Measurements from ENCODE around the gene C5orf46. TPM values are rescaled to one million over a fixed set of nuclear protein-coding genes. Genes with fewer than 3 reads are reported as not detected.

The C5orf46 gene
- total RNA-seq, 1 donor from 2014 or later = 22.6 TPM

DNA sequence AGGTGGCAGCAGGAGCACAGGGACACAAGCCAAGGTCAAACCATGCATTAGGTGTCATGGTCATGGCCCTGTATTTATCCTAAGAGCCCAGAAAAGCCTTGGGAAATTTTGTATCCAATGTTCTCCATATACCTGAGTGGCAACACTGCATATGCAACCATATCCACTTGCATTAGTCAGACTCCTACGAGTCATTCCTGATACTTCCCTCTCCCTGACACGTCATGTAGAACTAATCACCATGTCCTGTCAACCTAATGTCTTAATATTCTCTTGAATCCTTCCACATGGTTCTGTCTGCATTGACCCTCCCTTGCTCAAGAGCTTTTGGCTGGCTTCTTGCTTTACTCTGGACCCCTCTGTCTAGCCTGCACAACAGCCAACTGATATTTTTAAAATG, 18.4 kb downstream of the C5orf46 start:
- H3K4me3 Mint-ChIP-seq (ENCODE audit: unreplicated experiment) = no peak overlapping the region
- no peak for FAIRE-seq

DNA sequence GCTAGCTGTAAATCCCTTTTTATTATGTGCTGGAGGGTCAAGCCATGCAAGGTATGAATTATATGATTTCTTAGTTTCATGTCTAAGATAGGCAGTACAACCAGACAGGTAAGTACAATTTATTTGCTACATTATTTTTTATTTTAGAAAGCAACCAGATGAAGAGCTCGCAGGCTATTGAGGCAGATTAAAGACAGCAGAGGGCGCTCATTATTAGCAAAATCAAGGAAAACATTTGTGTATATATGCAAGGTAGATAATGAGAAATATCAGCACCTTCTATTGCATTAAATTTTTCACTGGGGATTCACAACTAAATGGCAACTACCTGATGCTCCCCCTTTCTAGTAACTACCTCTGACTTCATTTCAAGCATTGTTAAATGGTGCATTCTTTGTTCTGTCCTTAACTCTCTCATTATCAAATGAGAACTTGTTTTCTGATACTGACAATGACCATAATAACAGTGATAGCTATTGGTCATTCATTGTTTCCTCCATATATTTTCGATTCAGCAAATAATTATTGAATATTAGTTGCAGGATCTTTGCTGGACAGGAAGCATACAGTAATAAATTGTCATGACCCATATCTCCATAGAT, 19.2 kb downstream of the C5orf46 start:
- FAIRE-seq (no peak), DNase-seq (ENCODE audit: low read depth) (no peak)
- Histone ChIP-seq H2AFZ (ENCODE audit: low read depth, low read length) (no peak overlapping the region), H3K36me3 (ENCODE audit: insufficient read depth, low read length) (no peaks in the 10 kb centered on the region), H3K9me3 (ENCODE audit: insufficient read depth, low read depth, low read length) (no peaks in the 10 kb centered on the region), H3K79me2 (ENCODE audit: insufficient read depth, low read length) (no peaks in the 10 kb centered on the region), H3K27ac (ENCODE audit: low read depth, low read length) (no peak overlapping the region), H3K4me1 (ENCODE audit: insufficient read depth, low read length) (peaks cover 7% of the 10 kb centered on the region), H3K27me3 (ENCODE audit: insufficient read depth, low read length) (no peaks in the 10 kb centered on the region), H4K20me1 (ENCODE audit: insufficient read depth, low read length) (no peaks in the 10 kb centered on the region), H3K4me2 (ENCODE audit: low read length) (no peak overlapping the region), H3K4me3 (ENCODE audit: insufficient read depth, low read depth, low read length) (no peak overlapping the region), H3K9ac (ENCODE audit: low read length) (no peak overlapping the region)
- Mint-ChIP-seq H3K36me3 (ENCODE audit: low read depth, unreplicated experiment) (peaks cover 9% of the 10 kb centered on the region), H3K9me3 (ENCODE audit: unreplicated experiment) (no peaks in the 10 kb centered on the region), H3K4me3 (ENCODE audit: unreplicated experiment) (no peak overlapping the region), H3K4me1 (ENCODE audit: low read depth, unreplicated experiment) (peaks cover 14% of the 10 kb centered on the region), H3K27me3 (ENCODE audit: low read depth, unreplicated experiment) (no peaks in the 10 kb centered on the region), H3K27ac (ENCODE audit: unreplicated experiment) (no peak overlapping the region)
- TF ChIP-seq, protein P1, sequence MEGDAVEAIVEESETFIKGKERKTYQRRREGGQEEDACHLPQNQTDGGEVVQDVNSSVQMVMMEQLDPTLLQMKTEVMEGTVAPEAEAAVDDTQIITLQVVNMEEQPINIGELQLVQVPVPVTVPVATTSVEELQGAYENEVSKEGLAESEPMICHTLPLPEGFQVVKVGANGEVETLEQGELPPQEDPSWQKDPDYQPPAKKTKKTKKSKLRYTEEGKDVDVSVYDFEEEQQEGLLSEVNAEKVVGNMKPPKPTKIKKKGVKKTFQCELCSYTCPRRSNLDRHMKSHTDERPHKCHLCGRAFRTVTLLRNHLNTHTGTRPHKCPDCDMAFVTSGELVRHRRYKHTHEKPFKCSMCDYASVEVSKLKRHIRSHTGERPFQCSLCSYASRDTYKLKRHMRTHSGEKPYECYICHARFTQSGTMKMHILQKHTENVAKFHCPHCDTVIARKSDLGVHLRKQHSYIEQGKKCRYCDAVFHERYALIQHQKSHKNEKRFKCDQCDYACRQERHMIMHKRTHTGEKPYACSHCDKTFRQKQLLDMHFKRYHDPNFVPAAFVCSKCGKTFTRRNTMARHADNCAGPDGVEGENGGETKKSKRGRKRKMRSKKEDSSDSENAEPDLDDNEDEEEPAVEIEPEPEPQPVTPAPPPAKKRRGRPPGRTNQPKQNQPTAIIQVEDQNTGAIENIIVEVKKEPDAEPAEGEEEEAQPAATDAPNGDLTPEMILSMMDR (IDR thresholded peaks at IDR 0.05; ENCODE audit: insufficient read depth, low read depth, low read length) = peak; percentile 41
- TF ChIP-seq EZH2 (IDR thresholded peaks at IDR 0.05; ENCODE audit: insufficient read depth, low read length) = no peak

More for the DNA sequence above, 18.4 kb downstream of the C5orf46 start:
- Histone ChIP-seq H3K27ac (ENCODE audit: low read depth, low read length) (no peak overlapping the region), H4K20me1 (ENCODE audit: insufficient read depth, low read length) (no peaks in the 10 kb centered on the region), H3K9me3 (ENCODE audit: insufficient read depth, low read depth, low read length) (no peaks in the 10 kb centered on the region), H3K4me1 (ENCODE audit: insufficient read depth, low read length) (peaks cover 11% of the 10 kb centered on the region), H3K27me3 (ENCODE audit: insufficient read depth, low read length) (no peaks in the 10 kb centered on the region), H3K4me3 (ENCODE audit: insufficient read depth, low read depth, low read length) (no peak overlapping the region), H3K9ac (ENCODE audit: low read length) (no peak overlapping the region), H3K79me2 (ENCODE audit: insufficient read depth, low read length) (no peaks in the 10 kb centered on the region), H3K4me2 (ENCODE audit: low read length) (peak overlapping the region; percentile 20), H2AFZ (ENCODE audit: low read depth, low read length) (no peak overlapping the region), H3K36me3 (ENCODE audit: insufficient read depth, low read length) (no peaks in the 10 kb centered on the region)
- Mint-ChIP-seq H3K36me3 (ENCODE audit: low read depth, unreplicated experiment) (peaks cover 9% of the 10 kb centered on the region), H3K27ac (ENCODE audit: unreplicated experiment) (no peak overlapping the region), H3K4me1 (ENCODE audit: low read depth, unreplicated experiment) (peaks cover 15% of the 10 kb centered on the region), H3K9me3 (ENCODE audit: unreplicated experiment) (no peaks in the 10 kb centered on the region), H3K27me3 (ENCODE audit: low read depth, unreplicated experiment) (no peaks in the 10 kb centered on the region)
- DNase-seq (ENCODE audit: low read depth) = peak; percentile 36
- TF ChIP-seq, protein P1 (IDR thresholded peaks at IDR 0.05; ENCODE audit: insufficient read depth, low read depth, low read length) = no peak
- TF ChIP-seq EZH2 (IDR thresholded peaks at IDR 0.05; ENCODE audit: insufficient read depth, low read length) = no peak

DNA sequence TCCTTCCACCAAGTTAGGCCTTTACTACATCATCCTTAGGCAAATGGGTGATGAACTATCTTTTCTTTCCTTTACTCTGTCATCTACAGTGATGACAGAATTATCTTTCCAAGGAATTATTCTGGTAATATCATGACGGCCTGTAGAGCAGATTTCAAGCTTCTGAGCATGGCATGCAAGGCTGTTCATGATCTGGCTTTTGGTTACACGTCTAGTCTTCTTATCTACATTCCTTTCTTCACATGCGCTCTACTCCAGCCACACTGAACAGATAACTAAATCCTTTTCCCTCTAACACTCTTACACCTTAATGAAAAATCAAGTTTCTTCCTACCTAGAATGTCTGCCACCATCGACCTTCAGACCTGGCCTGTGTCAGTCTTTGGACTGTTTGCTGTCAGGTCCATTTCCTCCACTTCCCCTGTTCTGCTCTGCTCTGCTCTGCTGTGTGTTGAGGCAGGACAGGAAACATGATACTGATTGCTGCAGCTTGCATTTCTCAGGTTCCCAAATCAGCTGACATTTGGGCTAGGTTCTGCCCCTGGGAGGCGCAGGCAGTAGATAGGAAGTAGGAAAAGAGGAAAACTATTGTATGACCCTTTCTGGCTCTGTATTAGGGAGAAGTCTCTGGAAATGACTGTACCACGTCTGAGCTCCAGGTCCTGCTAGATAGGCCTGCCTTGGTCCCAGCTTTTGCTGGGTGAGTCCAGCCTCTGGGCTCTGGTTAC, 23.6 kb downstream of the C5orf46 start:
- no peaks in the 10 kb centered on the region for H4K20me1 ChIP-seq (ENCODE audit: insufficient read depth, low read length)
- H3K27ac Mint-ChIP-seq (ENCODE audit: unreplicated experiment) = no peak overlapping the region
- H3K27me3 ChIP-seq (ENCODE audit: insufficient read depth, low read length) = no peaks in the 10 kb centered on the region

More for the DNA sequence above, 23.6 kb downstream of the C5orf46 start:
- Histone ChIP-seq H2AFZ (ENCODE audit: low read depth, low read length) (no peak overlapping the region), H3K36me3 (ENCODE audit: insufficient read depth, low read length) (no peaks in the 10 kb centered on the region), H3K79me2 (ENCODE audit: insufficient read depth, low read length) (no peaks in the 10 kb centered on the region), H3K4me2 (ENCODE audit: low read length) (no peak overlapping the region), H3K9me3 (ENCODE audit: insufficient read depth, low read depth, low read length) (no peaks in the 10 kb centered on the region), H3K4me1 (ENCODE audit: insufficient read depth, low read length) (peaks cover 2% of the 10 kb centered on the region), H3K27ac (ENCODE audit: low read depth, low read length) (no peak overlapping the region), H3K4me3 (ENCODE audit: insufficient read depth, low read depth, low read length) (no peak overlapping the region), H3K9ac (ENCODE audit: low read length) (no peak overlapping the region)
- TF ChIP-seq, protein P1 (IDR thresholded peaks at IDR 0.05; ENCODE audit: insufficient read depth, low read depth, low read length) = no peak
- TF ChIP-seq EZH2 (IDR thresholded peaks at IDR 0.05; ENCODE audit: insufficient read depth, low read length) = no peak
- no peaks in the 10 kb centered on the region for H3K27me3 Mint-ChIP-seq (ENCODE audit: low read depth, unreplicated experiment)
- peak; percentile 58 for DNase-seq (ENCODE audit: low read depth)
- peaks cover 11% of the 10 kb centered on the region for H3K4me1 Mint-ChIP-seq (ENCODE audit: low read depth, unreplicated experiment)
- H3K4me3 Mint-ChIP-seq (ENCODE audit: unreplicated experiment) = no peak overlapping the region
- peaks cover 9% of the 10 kb centered on the region for H3K36me3 Mint-ChIP-seq (ENCODE audit: low read depth, unreplicated experiment)
- no peaks in the 10 kb centered on the region for H3K9me3 Mint-ChIP-seq (ENCODE audit: unreplicated experiment)
- FAIRE-seq = no peak
